Activated T-cell treated with anti-CD3 and anti-CD28 coated beads, Interleukin-2, amount 50 U/mL, for 24 hours (primary cell): Measurements from ENCODE around the gene HDC.
A peak's percentile ranks its signal among the peaks of the same experiment; 100 is the strongest.

Experiments
- DNase-seq: peaks from one replicate; pipeline ENCODE4 v3.0.0-alpha.2; 2020
- H3K27ac Mint-ChIP-seq: 2 replicates; pipeline ENCODE4 v1.8.0; 2020; ENCODE audit warnings: mild to moderate bottlenecking, mixed read lengths
- H3K27me3 Mint-ChIP-seq: 2 replicates; pipeline ENCODE4 v1.8.0; 2020; ENCODE audit warnings: mixed read lengths
- H3K36me3 Mint-ChIP-seq: 2 replicates; pipeline ENCODE4 v1.8.0; 2020; ENCODE audit warnings: low read depth, mixed read lengths
- H3K4me1 Mint-ChIP-seq: 2 replicates; pipeline ENCODE4 v1.8.0; 2020; ENCODE audit warnings: low read depth, mixed read lengths
- H3K4me3 Mint-ChIP-seq: 2 replicates; pipeline ENCODE4 v1.8.0; 2020; ENCODE audit warnings: mild to moderate bottlenecking, moderate library complexity, mixed read lengths
- H3K9me3 Mint-ChIP-seq: 2 replicates; pipeline ENCODE4 v1.8.0; 2020; ENCODE audit warnings: mixed read lengths

Gene HDC, protein sequence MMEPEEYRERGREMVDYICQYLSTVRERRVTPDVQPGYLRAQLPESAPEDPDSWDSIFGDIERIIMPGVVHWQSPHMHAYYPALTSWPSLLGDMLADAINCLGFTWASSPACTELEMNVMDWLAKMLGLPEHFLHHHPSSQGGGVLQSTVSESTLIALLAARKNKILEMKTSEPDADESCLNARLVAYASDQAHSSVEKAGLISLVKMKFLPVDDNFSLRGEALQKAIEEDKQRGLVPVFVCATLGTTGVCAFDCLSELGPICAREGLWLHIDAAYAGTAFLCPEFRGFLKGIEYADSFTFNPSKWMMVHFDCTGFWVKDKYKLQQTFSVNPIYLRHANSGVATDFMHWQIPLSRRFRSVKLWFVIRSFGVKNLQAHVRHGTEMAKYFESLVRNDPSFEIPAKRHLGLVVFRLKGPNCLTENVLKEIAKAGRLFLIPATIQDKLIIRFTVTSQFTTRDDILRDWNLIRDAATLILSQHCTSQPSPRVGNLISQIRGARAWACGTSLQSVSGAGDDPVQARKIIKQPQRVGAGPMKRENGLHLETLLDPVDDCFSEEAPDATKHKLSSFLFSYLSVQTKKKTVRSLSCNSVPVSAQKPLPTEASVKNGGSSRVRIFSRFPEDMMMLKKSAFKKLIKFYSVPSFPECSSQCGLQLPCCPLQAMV

DNA sequence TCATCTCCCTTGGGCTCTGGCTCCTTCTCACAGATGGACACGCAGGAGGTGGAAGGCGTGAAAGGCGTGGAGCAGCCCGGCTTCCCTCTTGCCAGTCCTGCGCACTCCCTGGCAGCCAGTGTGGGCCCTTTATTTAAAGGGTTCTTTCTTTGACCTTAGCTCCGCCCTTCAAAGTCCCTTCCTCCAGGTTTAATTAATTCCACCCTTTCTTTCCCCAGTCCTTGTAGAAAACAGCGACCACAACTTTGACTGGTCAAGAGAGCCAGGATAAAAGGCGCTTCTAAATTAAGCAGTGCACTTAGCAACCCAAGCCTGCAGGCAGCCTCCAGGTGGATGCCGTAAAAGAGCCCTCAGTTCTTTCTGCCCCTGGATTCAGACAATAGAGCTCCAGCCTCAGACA is at the start of gene HDC:
TSS of gene HDC (minus strand) at position 107 of the 400 bp plus-strand sequence. CDS start at position 4, 103 bp downstream.
- Mint-ChIP-seq H3K27ac (no peak within 1 kb of the TSS), H3K4me1 (peaks cover 38% of the 10 kb centered on the region), H3K27me3 (no peaks in the 10 kb centered on the region), H3K9me3 (no peaks in the 10 kb centered on the region), H3K4me3 (no peak within 1 kb of the TSS), H3K36me3 (no peaks in the 10 kb centered on the region)
- no peak for DNase-seq

DNA sequence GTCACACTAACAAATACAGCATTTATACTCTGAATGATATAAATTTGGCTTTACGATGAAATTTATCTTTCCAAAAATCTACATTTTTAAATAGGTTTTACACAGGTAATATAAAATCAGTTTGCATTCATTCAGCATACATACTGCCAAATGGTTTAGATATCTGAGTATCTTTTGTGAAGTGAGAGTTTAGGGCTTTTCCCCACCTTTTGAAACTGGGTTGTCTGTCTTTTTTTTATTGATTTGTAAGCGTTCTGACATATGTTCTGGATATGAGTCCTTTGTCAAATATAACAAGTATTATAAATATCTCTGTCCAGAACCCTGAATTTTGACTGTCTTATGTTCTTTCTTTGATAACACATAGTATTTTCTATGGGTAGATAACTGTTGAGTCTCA is 47.1 kb upstream of the HDC start:
- Mint-ChIP-seq H3K27ac (no peak overlapping the region), H3K4me1 (peaks cover 13% of the 10 kb centered on the region), H3K4me3 (no peak overlapping the region), H3K36me3 (peaks cover 30% of the 10 kb centered on the region), H3K9me3 (peaks cover 10% of the 10 kb centered on the region), H3K27me3 (no peaks in the 10 kb centered on the region)
- no peak for DNase-seq

DNA sequence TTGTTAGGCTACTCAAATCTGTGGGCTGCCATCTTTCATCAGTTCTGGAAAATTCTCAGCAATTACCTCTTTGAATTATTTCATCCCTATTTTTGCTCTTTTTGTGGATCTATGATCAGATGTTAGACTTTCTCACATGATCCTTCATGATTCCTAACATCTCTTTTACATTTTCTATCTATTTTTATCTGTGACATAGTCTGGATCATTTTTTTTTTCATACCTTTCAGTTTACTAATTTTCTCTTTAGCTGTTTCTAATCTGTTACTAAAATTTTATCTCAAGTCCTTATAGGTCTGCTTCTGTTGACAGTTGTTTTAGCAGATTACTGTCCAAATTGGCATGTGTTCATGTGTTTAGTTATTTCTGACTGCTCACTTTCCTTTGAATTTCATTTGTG is 42.3 kb upstream of the HDC start:
- Mint-ChIP-seq H3K27me3 (no peaks in the 10 kb centered on the region), H3K27ac (no peak overlapping the region), H3K9me3 (peaks cover 10% of the 10 kb centered on the region), H3K4me1 (peaks cover 6% of the 10 kb centered on the region), H3K36me3 (peaks cover 68% of the 10 kb centered on the region), H3K4me3 (no peak overlapping the region)
- DNase-seq = no peak

DNA sequence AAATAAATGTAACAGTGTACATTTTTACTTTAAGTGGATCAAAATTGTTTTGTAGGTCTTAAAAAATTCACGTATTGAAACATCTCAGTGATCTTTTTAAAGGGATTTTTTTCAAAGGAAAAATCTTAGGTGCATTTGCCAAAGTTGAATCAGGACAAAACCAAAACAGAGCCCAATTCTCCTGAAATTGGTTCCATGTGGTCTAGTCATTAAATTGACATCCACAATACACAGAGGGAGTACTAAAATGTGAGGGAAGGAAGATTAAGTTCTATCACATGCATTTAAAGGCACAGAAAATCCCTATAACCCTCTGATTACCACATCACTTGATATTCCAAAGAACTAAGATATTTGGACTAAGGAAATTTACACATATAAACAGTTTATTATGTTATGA is 39.3 kb upstream of the HDC start:
- Mint-ChIP-seq H3K27ac (no peak overlapping the region), H3K4me1 (no peaks in the 10 kb centered on the region), H3K27me3 (no peaks in the 10 kb centered on the region), H3K4me3 (no peak overlapping the region), H3K9me3 (peaks cover 10% of the 10 kb centered on the region), H3K36me3 (peaks cover 88% of the 10 kb centered on the region)
- no peak for DNase-seq

DNA sequence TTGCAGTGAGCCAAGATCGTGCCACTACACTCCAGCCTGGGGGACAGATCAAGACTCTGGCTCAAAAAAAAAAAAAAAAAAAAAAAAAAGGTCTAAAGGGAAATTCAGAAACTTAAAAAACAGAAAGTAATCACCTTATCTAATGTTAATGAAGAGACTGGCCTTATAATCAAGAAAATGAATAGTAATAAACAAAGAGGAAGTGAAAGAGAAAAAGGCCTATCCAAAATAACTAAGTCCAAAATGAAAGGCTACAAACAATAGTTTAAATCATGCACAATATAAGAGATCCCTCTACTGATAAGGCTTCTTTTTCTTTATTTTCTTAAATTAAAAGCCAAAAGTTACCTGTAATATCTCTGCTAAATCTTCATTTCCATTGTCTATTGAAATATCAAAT is 37.1 kb upstream of the HDC start:
- Mint-ChIP-seq H3K27me3 (no peaks in the 10 kb centered on the region), H3K4me1 (no peaks in the 10 kb centered on the region), H3K36me3 (peaks cover 88% of the 10 kb centered on the region), H3K27ac (no peak overlapping the region), H3K9me3 (peaks cover under 1% of the 10 kb centered on the region), H3K4me3 (no peak overlapping the region)
- no peak for DNase-seq

DNA sequence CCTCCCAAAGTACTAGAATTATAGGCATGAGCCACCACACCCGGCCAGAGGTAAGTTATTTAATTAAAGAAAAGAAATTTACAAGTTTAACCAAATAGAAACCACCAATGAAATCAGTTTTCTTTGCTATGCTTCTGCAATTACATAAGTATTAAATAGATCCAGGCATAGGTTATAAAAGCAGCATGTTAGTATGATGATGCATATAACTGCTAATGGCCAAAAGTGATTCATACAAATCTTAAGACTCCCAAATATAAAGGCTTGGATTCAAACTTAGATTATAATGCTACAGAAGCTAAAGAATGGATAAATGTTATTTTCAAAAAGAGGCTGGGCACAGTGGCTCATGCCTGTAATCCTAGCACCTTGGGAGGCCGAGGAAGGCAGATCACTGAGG is 32.8 kb upstream of the HDC start:
- H3K27me3 Mint-ChIP-seq = no peaks in the 10 kb centered on the region
- no peaks in the 10 kb centered on the region for H3K4me1 Mint-ChIP-seq
- no peak overlapping the region for H3K4me3 Mint-ChIP-seq
- peaks cover 80% of the 10 kb centered on the region for H3K36me3 Mint-ChIP-seq
- no peaks in the 10 kb centered on the region for H3K9me3 Mint-ChIP-seq
- no peak overlapping the region for H3K27ac Mint-ChIP-seq
- no peak for DNase-seq

DNA sequence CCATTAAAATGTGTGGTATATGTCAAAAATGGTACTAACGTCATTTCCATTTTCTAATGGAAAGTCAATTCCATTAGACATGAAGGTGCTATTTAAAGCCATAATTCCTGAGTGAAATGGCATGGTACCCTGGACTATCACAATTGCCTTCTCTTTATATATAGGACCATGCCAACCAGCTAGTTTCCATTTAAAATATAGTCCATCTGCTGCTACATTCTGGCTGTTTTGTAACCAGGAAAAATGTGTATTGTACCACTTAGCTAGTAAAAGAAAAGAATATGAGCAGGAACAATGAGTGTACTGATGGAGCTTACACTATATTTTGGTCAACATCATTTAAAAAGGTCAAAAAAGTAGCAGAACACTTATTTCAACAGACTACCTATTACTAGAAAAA is 30.4 kb upstream of the HDC start:
- Mint-ChIP-seq H3K27ac (no peak overlapping the region), H3K36me3 (peaks cover 76% of the 10 kb centered on the region), H3K9me3 (no peaks in the 10 kb centered on the region), H3K27me3 (no peaks in the 10 kb centered on the region), H3K4me3 (no peak overlapping the region), H3K4me1 (no peaks in the 10 kb centered on the region)
- DNase-seq = no peak

DNA sequence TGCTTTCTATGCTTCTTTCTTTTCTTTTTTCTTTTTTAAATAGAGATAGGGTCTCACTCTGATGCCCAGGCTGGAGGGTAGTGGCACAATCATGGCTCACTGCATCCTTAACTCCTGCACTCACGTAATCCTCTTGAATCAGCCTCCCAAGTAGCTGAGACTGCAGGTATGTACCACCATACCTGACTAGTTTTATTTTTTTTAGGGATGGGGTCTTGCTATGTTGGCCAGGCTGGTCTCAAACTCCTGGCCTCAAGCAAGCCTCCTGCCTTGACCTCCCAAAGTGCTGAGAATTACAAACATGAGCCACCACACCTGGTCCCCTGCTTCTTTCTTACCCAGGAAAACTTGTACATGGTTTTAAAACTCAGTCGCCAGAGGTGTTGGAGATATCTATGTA is 24.2 kb upstream of the HDC start:
- H3K9me3 Mint-ChIP-seq = no peaks in the 10 kb centered on the region
- peaks cover 76% of the 10 kb centered on the region for H3K36me3 Mint-ChIP-seq
- no peaks in the 10 kb centered on the region for H3K27me3 Mint-ChIP-seq
- no peak overlapping the region for H3K27ac Mint-ChIP-seq
- H3K4me1 Mint-ChIP-seq = no peaks in the 10 kb centered on the region
- no peak for DNase-seq
- no peak overlapping the region for H3K4me3 Mint-ChIP-seq

DNA sequence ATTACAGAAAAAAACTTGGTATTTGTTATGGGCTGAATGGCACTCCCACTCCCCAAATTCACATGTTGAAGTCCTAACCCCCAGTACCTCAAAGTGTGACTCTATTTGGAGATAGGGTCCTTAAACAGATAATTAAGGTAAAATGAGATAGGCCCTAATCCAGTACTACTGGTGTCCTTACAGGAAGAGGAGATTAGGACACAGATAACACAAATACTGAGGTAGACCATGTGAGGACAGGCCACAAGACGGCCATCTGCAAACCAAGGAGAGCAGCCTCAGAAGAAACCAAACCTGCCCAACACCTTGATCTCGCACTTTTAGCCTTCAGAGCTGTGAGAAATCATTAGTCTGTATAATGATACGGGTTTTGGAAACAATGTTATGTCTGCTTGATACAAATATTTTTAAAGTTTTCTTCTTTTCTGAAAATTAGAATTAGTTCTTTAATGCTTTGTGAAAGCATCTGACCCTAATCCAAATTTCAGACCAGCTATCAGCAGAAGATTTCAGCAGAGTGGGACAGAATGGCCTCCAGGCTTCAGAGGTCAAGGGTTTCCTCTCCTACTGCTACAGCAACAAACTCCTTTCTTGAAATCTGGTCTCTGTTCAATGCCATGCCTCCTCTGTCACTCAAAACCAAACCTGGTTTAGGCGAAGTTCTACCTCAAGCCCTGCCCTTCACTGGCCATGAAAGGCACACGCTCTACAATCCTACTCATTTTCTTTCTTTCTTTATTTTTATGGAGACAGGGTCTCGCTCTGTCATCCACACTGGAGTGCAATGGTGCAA is 22.0 kb upstream of the HDC start:
- Mint-ChIP-seq H3K9me3 (no peaks in the 10 kb centered on the region), H3K4me1 (no peaks in the 10 kb centered on the region), H3K36me3 (peaks cover 83% of the 10 kb centered on the region), H3K4me3 (no peak overlapping the region), H3K27me3 (no peaks in the 10 kb centered on the region), H3K27ac (peak overlapping the region; percentile 1)
- no peak for DNase-seq

DNA sequence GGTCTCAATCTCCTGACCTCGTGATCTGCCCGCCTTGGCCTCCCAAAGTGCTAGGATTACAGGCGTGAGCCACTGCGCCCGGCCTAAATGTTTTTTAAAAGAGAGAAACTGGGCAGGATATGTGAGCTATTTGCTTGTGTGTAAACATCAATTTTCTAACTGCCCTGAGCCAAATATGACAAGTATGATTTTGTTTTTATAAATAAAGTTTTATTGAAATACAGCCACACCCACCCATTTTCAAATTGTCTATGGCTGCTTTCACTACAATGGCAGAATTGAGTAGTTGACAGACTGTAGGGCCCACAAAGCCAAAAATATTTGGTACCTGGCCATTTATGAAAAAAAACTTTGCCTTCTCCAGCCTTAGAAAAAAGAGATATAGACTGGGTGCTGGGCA is 15.9 kb upstream of the HDC start:
- Mint-ChIP-seq H3K4me1 (peaks cover 11% of the 10 kb centered on the region), H3K27me3 (no peaks in the 10 kb centered on the region), H3K4me3 (no peak overlapping the region), H3K36me3 (peaks cover 66% of the 10 kb centered on the region), H3K9me3 (no peaks in the 10 kb centered on the region), H3K27ac (no peak overlapping the region)
- no peak for DNase-seq

DNA sequence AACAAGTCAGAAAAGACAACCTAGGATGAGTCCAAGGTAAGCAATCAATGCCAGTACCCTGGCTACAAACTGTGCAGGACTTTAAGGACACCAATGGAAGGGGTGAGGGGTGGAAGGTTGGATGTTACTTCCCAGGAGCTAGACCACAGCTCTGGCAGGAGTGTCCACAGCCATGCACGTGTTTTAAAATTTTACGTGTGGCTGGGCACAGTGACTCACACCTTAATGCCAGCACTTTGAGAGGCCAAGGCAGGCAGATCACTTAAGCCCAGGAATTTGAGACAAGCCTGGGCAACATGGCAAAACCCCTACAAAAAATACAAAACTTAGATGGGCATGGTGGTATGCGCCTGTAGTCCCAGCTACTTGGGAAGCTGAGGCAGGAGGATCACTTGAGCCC is 14.7 kb upstream of the HDC start:
- Mint-ChIP-seq H3K36me3 (peaks cover 60% of the 10 kb centered on the region), H3K27me3 (no peaks in the 10 kb centered on the region), H3K9me3 (no peaks in the 10 kb centered on the region), H3K27ac (peak overlapping the region; percentile 20), H3K4me1 (peaks cover 22% of the 10 kb centered on the region), H3K4me3 (no peak overlapping the region)
- no peak for DNase-seq

DNA sequence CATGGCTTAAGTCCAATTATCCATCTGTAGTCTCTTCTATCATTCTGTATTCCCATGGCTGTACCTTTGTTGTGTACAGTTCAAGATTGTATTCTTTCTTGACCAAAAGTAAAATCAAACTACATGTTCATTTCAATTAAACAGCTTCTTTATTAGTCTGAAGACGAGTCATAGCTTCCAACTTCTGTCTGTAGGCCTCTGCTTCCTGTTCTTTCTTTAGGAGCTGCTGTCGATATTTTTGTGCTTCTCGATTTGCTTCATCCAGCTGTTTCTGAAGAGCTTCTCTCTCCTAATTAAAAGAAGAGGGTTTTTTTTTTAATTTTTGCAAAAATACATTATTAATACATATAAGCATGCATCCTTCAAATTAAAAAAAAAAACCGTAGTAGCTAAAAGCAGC is 13.0 kb upstream of the HDC start:
- H3K36me3 Mint-ChIP-seq = peaks cover 45% of the 10 kb centered on the region
- no peaks in the 10 kb centered on the region for H3K27me3 Mint-ChIP-seq
- H3K4me1 Mint-ChIP-seq = peaks cover 33% of the 10 kb centered on the region
- no peak overlapping the region for H3K4me3 Mint-ChIP-seq
- peak overlapping the region; percentile 30 for H3K27ac Mint-ChIP-seq
- no peaks in the 10 kb centered on the region for H3K9me3 Mint-ChIP-seq
- DNase-seq = no peak

DNA sequence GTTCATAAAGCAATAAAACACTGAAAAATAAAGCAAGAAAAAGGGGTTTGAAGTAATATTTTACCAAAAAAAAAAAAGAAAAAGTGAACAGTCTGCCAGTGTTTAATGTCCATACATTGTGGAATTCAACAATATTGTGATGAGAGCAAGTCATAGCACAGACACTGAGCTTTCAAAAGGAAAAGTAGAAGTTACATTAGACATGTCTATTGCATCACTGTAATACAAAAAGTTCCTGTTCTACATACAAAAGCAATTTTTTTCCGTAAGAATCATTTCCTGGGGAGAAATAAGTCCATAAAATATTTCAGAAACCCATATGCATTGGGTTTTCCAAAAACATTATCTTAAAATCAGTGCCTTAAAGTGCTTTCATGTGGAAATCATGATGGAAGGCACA is 11.8 kb upstream of the HDC start:
- Mint-ChIP-seq H3K4me3 (no peak overlapping the region), H3K9me3 (no peaks in the 10 kb centered on the region), H3K36me3 (peaks cover 38% of the 10 kb centered on the region), H3K4me1 (peaks cover 33% of the 10 kb centered on the region), H3K27ac (no peak overlapping the region), H3K27me3 (no peaks in the 10 kb centered on the region)
- DNase-seq = no peak

DNA sequence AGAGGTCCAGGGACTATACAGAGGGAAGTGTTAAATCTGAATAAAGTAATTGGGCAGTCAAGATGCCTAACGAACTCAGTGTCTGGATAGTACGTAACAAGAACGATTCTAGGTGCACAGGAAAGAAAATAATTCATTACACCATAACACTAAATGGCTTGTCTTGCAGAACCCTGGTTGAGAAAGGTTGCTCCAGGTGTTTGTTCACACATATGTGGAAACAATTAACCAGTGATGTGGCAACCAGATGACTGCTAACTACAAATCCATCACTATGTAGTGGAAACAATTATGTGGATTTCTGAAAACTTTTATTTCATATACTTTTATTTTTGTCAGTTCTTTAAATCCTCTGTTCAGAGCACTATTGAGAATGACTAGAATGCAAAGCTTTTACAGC is 10.4 kb upstream of the HDC start:
- H3K4me3 Mint-ChIP-seq = no peak overlapping the region
- peaks cover 38% of the 10 kb centered on the region for H3K36me3 Mint-ChIP-seq
- H3K4me1 Mint-ChIP-seq = peaks cover 33% of the 10 kb centered on the region
- H3K27me3 Mint-ChIP-seq = no peaks in the 10 kb centered on the region
- peak overlapping the region; percentile 37 for H3K27ac Mint-ChIP-seq
- H3K9me3 Mint-ChIP-seq = no peaks in the 10 kb centered on the region
- DNase-seq = no peak

DNA sequence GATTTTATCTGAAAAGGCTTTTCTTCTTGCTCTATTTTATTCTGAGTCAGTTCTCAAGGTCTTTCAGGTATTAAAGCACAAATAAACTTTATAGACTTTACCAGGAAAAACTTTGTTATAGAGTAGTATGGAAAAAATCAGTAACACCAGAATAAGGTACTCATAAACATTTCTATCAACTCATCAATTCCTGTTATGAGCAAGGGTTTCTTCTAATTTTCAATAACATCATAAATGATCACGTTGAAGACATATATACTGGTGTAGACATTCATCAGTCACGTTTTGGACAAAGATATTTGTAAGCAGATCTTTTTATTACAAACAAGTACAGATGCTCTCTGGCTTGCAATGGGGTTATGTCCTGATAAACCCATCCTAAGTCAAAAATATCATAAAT is 9.6 kb upstream of the HDC start:
- DNase-seq = no peak
- peaks cover 33% of the 10 kb centered on the region for H3K4me1 Mint-ChIP-seq
- no peak overlapping the region for H3K4me3 Mint-ChIP-seq
- H3K36me3 Mint-ChIP-seq = peaks cover 33% of the 10 kb centered on the region
- no peaks in the 10 kb centered on the region for H3K27me3 Mint-ChIP-seq
- peak overlapping the region; percentile 38 for H3K27ac Mint-ChIP-seq
- no peaks in the 10 kb centered on the region for H3K9me3 Mint-ChIP-seq
